PC-3 (cell line): ENCODE measurements around the gene DEFB126. TPM values are rescaled to one million over a fixed set of nuclear protein-coding genes. Genes with fewer than 3 reads are reported as not detected.

Experiments
- ATAC-seq: fragments of 200-7000 bp; cut with Tn5 transposase; 2 replicates; pipeline ENCODE4 v1.9.1; 2020; ENCODE audit warnings: mild to moderate bottlenecking, moderate library complexity
- BruUV-seq: library from RNA; stranded (reverse); fragments of 400-500 nt; replicated peaks from 2 replicates; lab custom pipeline; 2021; lab: Mats Ljungman, UMichigan
- CTCF ChIA-PET: fragments of 300-600 bp; sonication (Branson Sonifier 250); formaldehyde crosslinking; loops from one replicate; lab custom pipeline; 2022; ENCODE audit warnings: antibody characterized with exemption; lab: Charles Lee
- POLR2A ChIA-PET: fragments of 300-600 bp; sonication (Branson Sonifier 250); formaldehyde crosslinking; loops from one replicate; lab custom pipeline; 2022; ENCODE audit warnings: antibody characterized with exemption; ENCODE audit not compliant: unreplicated experiment; lab: Charles Lee
- DNase-seq: peaks from one replicate; pipeline ENCODE4 v3.0.0-alpha.2; 2015
- H2AFZ ChIP-seq: fragments of 300-600 bp; sonication (generic); 2 replicates; pipeline ENCODE4 v1.6.0; 2016; ENCODE audit warnings: antibody characterized with exemption, low read length
- H3F3A ChIP-seq: fragments of 300-600 bp; sonication (generic); one replicate; pipeline ENCODE4 v1.6.0; 2017; ENCODE audit warnings: antibody characterized with exemption, low read length, control low read depth, mild to moderate bottlenecking; ENCODE audit not compliant: unreplicated experiment
- H3K27ac ChIP-seq: fragments of 300-600 bp; sonication (generic); 2 replicates; pipeline ENCODE4 v1.5.1; 2016; ENCODE audit warnings: mild to moderate bottlenecking, low read length
- H3K27me3 ChIP-seq: fragments of 300-600 bp; sonication (generic); 2 replicates; pipeline ENCODE4 v1.6.1; 2016; ENCODE audit warnings: low read length, mixed read lengths
- H3K36me3 ChIP-seq: fragments of 300-600 bp; sonication (generic); 2 replicates; pipeline ENCODE4 v1.6.1; 2016; ENCODE audit warnings: low read depth, mixed run types, low read length, mixed read lengths
- H3K4me1 ChIP-seq: fragments of 300-600 bp; sonication (generic); 2 replicates; pipeline ENCODE4 v1.5.1; 2016; ENCODE audit warnings: low read length; ENCODE audit not compliant: insufficient read depth
- H3K4me2 ChIP-seq: fragments of 300-600 bp; sonication (generic); 2 replicates; pipeline ENCODE4 v1.6.0; 2016; ENCODE audit warnings: low read length
- H3K4me3 ChIP-seq: fragments of 300-600 bp; sonication (generic); 2 replicates; pipeline ENCODE4 v1.5.1; 2016; ENCODE audit warnings: mild to moderate bottlenecking, low read length, mixed read lengths
- H3K79me2 ChIP-seq: fragments of 300-600 bp; sonication (generic); 2 replicates; pipeline ENCODE4 v1.6.1; 2017; ENCODE audit warnings: low read length, mixed read lengths
- H3K9ac ChIP-seq: fragments of 300-600 bp; sonication (generic); 2 replicates; pipeline ENCODE4 v1.6.0; 2016; ENCODE audit warnings: mild to moderate bottlenecking, low read length
- H3K9me2 ChIP-seq: fragments of 300-600 bp; sonication (generic); replicated peaks from 2 replicates; pipeline ENCODE4 v1.6.1; 2016; ENCODE audit warnings: mixed run types, low read length, mixed read lengths
- H3K9me3 ChIP-seq: fragments of 300-600 bp; sonication (generic); 2 replicates; pipeline ENCODE4 v1.6.1; 2016; ENCODE audit warnings: low read length, mixed read lengths
- H4K20me1 ChIP-seq: fragments of 300-600 bp; sonication (generic); 2 replicates; pipeline ENCODE4 v1.6.1; 2016; ENCODE audit warnings: low read length, mixed read lengths
- EZH2 ChIP-seq: fragments of 300-600 bp; sonication (generic); IDR thresholded peaks from one replicate; pipeline ENCODE4 v1.6.1; 2017; ENCODE audit warnings: antibody characterized with exemption, mild to moderate bottlenecking, low read length; ENCODE audit not compliant: unreplicated experiment
- EZH2phosphoT487 ChIP-seq: fragments of 300-600 bp; sonication (generic); IDR thresholded peaks from 2 replicates; pipeline ENCODE4 v1.6.1; 2018; ENCODE audit warnings: mild to moderate bottlenecking, antibody characterized with exemption, low read length, borderline replicate concordance
- intact Hi-C: fragments of 100-400 bp; cut with micrococcal nuclease; formaldehyde crosslinking; loops from 2 replicates; pipeline ENCODE4 v1.9.0; 2023
- total RNA-seq: library from RNA; depleted of rRNA; stranded (reverse); fragments of >200 nt; gene quantifications from 2 replicates; pipeline ENCODE4 v1.2.3, GENCODE V29; 2014
- TF ChIP-seq, protein P1 (sequence below): fragments of 300-600 bp; sonication (generic); conservative IDR thresholded peaks from 2 replicates; pipeline ENCODE4 v1.5.1; 2017; ENCODE audit warnings: antibody characterized with exemption, low read depth, mild to moderate bottlenecking, low read length

The DEFB126 gene
- total RNA-seq, 1 experiment from 2014 or later, result not detected

DNA sequence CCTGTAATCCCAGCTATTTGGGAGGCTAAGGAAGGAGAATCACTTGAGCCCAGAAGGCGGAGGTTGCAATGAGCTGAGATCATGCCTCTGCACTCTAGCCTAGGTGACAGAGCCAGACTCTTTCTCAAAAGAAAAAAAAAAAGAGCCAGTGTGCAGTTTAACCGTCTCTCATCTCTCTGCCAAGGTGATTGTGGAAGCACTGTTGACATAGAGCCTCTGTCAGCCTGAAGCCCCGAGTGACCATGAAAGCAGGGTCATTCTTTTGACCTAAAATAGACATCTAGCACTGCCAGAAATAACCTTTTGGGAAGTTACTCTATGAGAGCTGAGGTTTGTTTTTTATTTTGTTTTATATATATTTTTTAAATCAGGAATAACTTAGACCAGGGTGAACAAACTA lies 22.2 kb downstream of the DEFB126 start:
- Histone ChIP-seq H3K4me1 (no peaks in the 10 kb centered on the region), H3K9me3 (no peaks in the 10 kb centered on the region), H3K27me3 (peaks cover 39% of the 10 kb centered on the region; the same call in 1 of the 2 replicates), H3F3A (no peaks in the 10 kb centered on the region), H4K20me1 (no peaks in the 10 kb centered on the region), H2AFZ (no peak overlapping the region), H3K9ac (no peak overlapping the region), H3K4me2 (no peak overlapping the region), H3K27ac (no peak overlapping the region), H3K9me2 (no peaks in the 10 kb centered on the region), H3K36me3 (no peaks in the 10 kb centered on the region), H3K79me2 (no peaks in the 10 kb centered on the region), H3K4me3 (no peak overlapping the region)
- no TSS peak for BruUV-seq
- CTCF ChIA-PET, result no interaction called here
- ATAC-seq, result no peak
- no peak for DNase-seq
- TF ChIP-seq EZH2, result no peak
- no peak for TF ChIP-seq EZH2phosphoT487
- TF ChIP-seq, protein P1, sequence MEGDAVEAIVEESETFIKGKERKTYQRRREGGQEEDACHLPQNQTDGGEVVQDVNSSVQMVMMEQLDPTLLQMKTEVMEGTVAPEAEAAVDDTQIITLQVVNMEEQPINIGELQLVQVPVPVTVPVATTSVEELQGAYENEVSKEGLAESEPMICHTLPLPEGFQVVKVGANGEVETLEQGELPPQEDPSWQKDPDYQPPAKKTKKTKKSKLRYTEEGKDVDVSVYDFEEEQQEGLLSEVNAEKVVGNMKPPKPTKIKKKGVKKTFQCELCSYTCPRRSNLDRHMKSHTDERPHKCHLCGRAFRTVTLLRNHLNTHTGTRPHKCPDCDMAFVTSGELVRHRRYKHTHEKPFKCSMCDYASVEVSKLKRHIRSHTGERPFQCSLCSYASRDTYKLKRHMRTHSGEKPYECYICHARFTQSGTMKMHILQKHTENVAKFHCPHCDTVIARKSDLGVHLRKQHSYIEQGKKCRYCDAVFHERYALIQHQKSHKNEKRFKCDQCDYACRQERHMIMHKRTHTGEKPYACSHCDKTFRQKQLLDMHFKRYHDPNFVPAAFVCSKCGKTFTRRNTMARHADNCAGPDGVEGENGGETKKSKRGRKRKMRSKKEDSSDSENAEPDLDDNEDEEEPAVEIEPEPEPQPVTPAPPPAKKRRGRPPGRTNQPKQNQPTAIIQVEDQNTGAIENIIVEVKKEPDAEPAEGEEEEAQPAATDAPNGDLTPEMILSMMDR, result no peak
- intact Hi-C loops, result no loop called here
- POLR2A ChIA-PET, result no interaction called here

DNA sequence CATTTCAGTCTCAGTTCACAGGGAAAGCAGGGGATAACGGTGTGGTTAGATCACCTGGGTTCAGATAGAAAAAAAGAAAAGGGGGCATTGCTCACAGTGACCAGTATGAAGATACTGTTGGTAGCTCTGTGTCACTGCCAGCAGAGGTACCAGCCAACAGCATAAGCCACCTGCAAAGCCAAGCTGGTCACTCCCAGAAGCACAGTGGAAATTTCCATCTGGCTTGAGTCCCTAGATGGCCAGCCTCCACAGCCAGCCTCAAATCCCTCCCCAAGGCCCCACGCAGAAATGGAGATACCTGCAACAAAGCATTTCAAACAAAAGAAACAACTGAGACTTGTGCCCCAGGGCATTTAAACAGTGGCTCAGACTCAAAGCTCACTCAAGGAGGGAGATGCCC lies 26.5 kb downstream of the DEFB126 start:
- ATAC-seq (no peak), DNase-seq (no peak)
- Histone ChIP-seq H3K9me3 (no peaks in the 10 kb centered on the region), H3F3A (no peaks in the 10 kb centered on the region), H3K4me2 (no peak overlapping the region), H2AFZ (no peak overlapping the region), H3K9me2 (no peaks in the 10 kb centered on the region), H3K27me3 (peaks cover 57% of the 10 kb centered on the region), H3K4me3 (no peak overlapping the region), H3K36me3 (no peaks in the 10 kb centered on the region), H4K20me1 (no peaks in the 10 kb centered on the region), H3K27ac (no peak overlapping the region), H3K79me2 (no peaks in the 10 kb centered on the region), H3K9ac (no peak overlapping the region), H3K4me1 (no peaks in the 10 kb centered on the region)
- intact Hi-C loops, result no loop called here
- TF ChIP-seq EZH2phosphoT487 (no peak), EZH2 (no peak)
- TF ChIP-seq, protein P1, result no peak
- BruUV-seq, result no TSS peak
- ChIA-PET POLR2A (no interaction called here), CTCF (no interaction called here)

DNA sequence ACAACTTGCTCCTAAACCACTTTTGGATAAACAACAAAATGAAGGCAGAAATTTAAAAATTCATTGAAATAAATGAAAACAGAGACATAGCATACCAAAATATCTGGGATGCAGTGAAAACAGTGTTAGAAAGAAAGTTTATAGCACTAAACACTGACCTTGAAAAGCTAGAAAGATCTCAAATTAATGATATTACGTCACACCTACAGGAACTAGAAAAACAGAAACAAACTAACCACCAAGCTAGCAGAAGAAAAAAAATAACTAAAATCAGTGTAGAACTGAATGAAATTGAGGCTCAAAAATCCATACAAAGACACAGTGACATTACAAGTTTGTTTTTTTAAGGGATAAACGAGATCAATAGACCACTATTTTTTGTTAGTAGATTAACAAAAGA lies 41.9 kb downstream of the DEFB126 start:
- CTCF ChIA-PET, result no interaction called here
- TF ChIP-seq, protein P1, result no peak
- TF ChIP-seq EZH2phosphoT487, result no peak
- TF ChIP-seq EZH2, result no peak
- ATAC-seq (no peak), DNase-seq (no peak)
- BruUV-seq, result no TSS peak
- H3K27me3 ChIP-seq, result peaks cover 63% of the 10 kb centered on the region
- H3K9ac ChIP-seq, result no peak overlapping the region
- intact Hi-C loops, result no loop called here
- H3F3A ChIP-seq, result no peaks in the 10 kb centered on the region
- H3K4me1 ChIP-seq, result no peaks in the 10 kb centered on the region
- POLR2A ChIA-PET, result no interaction called here
- no peak overlapping the region for H3K4me3 ChIP-seq
- no peaks in the 10 kb centered on the region for H3K9me2 ChIP-seq
- no peak overlapping the region for H2AFZ ChIP-seq
- no peak overlapping the region for H3K4me2 ChIP-seq
- H3K36me3 ChIP-seq, result no peaks in the 10 kb centered on the region
- H4K20me1 ChIP-seq, result no peaks in the 10 kb centered on the region
- no peaks in the 10 kb centered on the region for H3K79me2 ChIP-seq
- H3K9me3 ChIP-seq, result no peaks in the 10 kb centered on the region
- H3K27ac ChIP-seq, result no peak overlapping the region
